Heart right ventricle (tissue), 16 donors: ENCODE results near the gene HOXB6. TPM values are rescaled to one million over a fixed set of nuclear protein-coding genes. Genes with fewer than 3 reads are reported as not detected.

Experiments used
- ATAC-seq, 8 donors: fragments of 200-7000 bp; cut with Tn5 transposase; one replicate each; pipeline ENCODE4 v1.9.1; 2020; ENCODE audit warnings: mild to moderate bottlenecking in 8 of 8, moderate library complexity in 8 of 8, moderate number of reproducible peaks in 1 of 8
- DNase-seq, 2 donors: peaks; one replicate each; pipeline ENCODE4 v3.0.0-alpha.2; 2020
- H3K27ac ChIP-seq, 10 donors: fragments of 200-600 bp; sonication (generic) in 2 of 10; one replicate each; pipeline versions ENCODE4 v1.5.0 to v1.8.0; 2020 to 2022; ENCODE audit warnings: mild to moderate bottlenecking in 3 of 10
- H3K27me3 ChIP-seq, 7 donors: fragments of 200-600 bp; one replicate each; pipeline ENCODE4 v1.8.0; 2021 to 2022; ENCODE audit warnings: mild to moderate bottlenecking in 2 of 7
- H3K36me3 ChIP-seq, 9 donors: fragments of 200-600 bp; sonication (generic) in 1 of 9; one replicate each; pipeline versions ENCODE4 v1.5.0 to v1.8.0; 2020 to 2022; ENCODE audit warnings: mild to moderate bottlenecking in 2 of 9
- H3K4me1 ChIP-seq, 9 donors: fragments of 200-600 bp; sonication (generic) in 1 of 9; one replicate each; pipeline versions ENCODE4 v1.5.0 to v1.8.0; 2020 to 2022; ENCODE audit warnings: mild to moderate bottlenecking in 4 of 9
- H3K4me3 ChIP-seq, 10 donors: fragments of 200-600 bp; sonication (generic) in 2 of 10; one replicate each; pipeline versions ENCODE4 v1.5.0 to v1.8.0; 2020 to 2022; ENCODE audit warnings: mild to moderate bottlenecking in 7 of 10, moderate library complexity in 2 of 10
- H3K9me3 ChIP-seq, 11 donors: fragments of 200-600 bp in 10 of 11; sonication (generic) in 2 of 11; one replicate each; pipeline versions ENCODE4 v1.5.0 to v1.8.0; 2013 to 2022; ENCODE audit warnings: mild to moderate bottlenecking in 2 of 11, control low read depth in 1 of 11, moderate library complexity in 1 of 11
- CTCF ChIP-seq, 9 donors: fragments of 200-600 bp; sonication (generic) in 2 of 9; IDR thresholded peaks; one replicate each; pipeline versions ENCODE4 v1.5.0 to v1.8.0; 2021 to 2022; ENCODE audit warnings: antibody characterized with exemption in 9 of 9, mild to moderate bottlenecking in 5 of 9, moderate library complexity in 1 of 9
- WGBS, 2 donors: extraction: QIAGEN DNeasy Blood & Tissue Kit; methylation state at CpG; one replicate each; pipeline ENCODE4 v1.1.7; 2013; ENCODE audit warnings: inconsistent platforms in 1 of 2; 5-methylcytosine and 5-hydroxymethylcytosine counted together
- intact Hi-C, 10 donors: fragments of 100-400 bp; cut with DNase I; formaldehyde crosslinking; loops; one replicate each; pipeline versions ENCODE4 v1.11.1 to v1.14.2; 2022
- polyA plus RNA-seq, 2 donors: library from polyadenylated mRNA; stranded (reverse); fragments of 200-250 nt; gene quantifications; one replicate each; pipeline ENCODE4 v1.2.3, GENCODE V29; 2013
- total RNA-seq, 10 donors: library from RNA; stranded (reverse); fragmentation: NEBNext Ultra II Directional in 3 of 10; extraction: Animal tissue kit (Norgen Biotek cat#: 25700) in 3 of 10; gene quantifications; one replicate each; pipeline versions ENCODE4 v1.2.1 to v1.2.4, GENCODE V29; 2021 to 2023
- donor health status: Arrhythmogenic right ventricular cardiomyopathy.
- donor health status: ischemic (EF 13 %, LVEDD 7.1; RV severe dilation, severe dysfunction).
- donor health status: healthy with polysubstance abuse.
- donor health status: DM: no; HTN: yes; CAD: no.
- donor health status: DM: no; HTN: no; CAD: no.
- donor health status: ischemic (EF 25% LVEDD 6.9; RV normal size, moderate dysfunction).
- donor health status: ischemic (EF 25% LVEDD 5.7; RV mildly dilated, moderate dysfunction).
- donor health status: healthy.
- donor health status: DM: yes; HTN: yes; CAD: no.
- donor health status: Ischemic cardiomyopathy.
- donor health status: ischemic (EF 35%, LVEDD 5.7; RV mildly dilated, moderate dysfunction).
- donor health status: nonischemic (EF 11% LVEDD 7.7; RV severe dilation, severe dysfunction).
- donor health status: DM: yes; HTN: yes; CAD: no.
- donor health status: PGD.
- donor health status: ischemic (EF 29% LVEDD 5.4; RV normal size, mild dysfunction).
- donor health status: nonischemic (EF 23%, LVEDD 6.1; RV moderate dilation, normal function).

HOXB6 gene
- total and polyA plus RNA-seq, 12 donors = 0.14 to 1.2 (median 0.41) TPM; not detected in 2

DNA sequence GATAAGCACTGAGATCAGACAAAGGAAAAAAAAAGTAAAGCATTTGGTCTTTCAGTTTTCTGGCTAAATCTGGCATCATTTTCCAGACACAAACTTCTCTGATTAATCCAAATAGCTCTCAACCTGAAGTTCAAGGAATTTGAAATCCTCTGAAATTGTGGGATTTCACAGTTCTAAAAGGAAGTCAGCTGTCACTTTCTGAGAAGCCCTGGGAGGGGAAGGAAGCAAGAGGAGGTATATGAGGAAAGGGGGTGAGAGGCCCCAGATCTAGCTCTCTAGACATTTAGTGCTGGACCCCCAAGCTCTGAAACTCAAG is 38.9 kb upstream of the HOXB6 start:
- no peak for TF ChIP-seq CTCF (IDR thresholded peaks at IDR 0.05)
- no peak for DNase-seq
- no peak overlapping the region for H3K27ac ChIP-seq
- H3K4me1 ChIP-seq = peaks cover 0 to 20% (median 4%) of the 10 kb centered on the region in 9 donors
- ATAC-seq = no peak
- H3K27me3 ChIP-seq = peaks cover 44 to 100% (median 100%) of the 10 kb centered on the region in 7 donors
- intact Hi-C loops = no loop called here
- H3K4me3 ChIP-seq = no peak overlapping the region
- H3K9me3 ChIP-seq = no peaks in the 10 kb centered on the region
- no peaks in the 10 kb centered on the region for H3K36me3 ChIP-seq

GRCh38 chr17:48642843-48643696 is 38.3 kb upstream of the HOXB6 start:
- Histone ChIP-seq H3K27me3 (peaks cover 44 to 100% (median 100%) of the 10 kb centered on the region in 7 donors), H3K9me3 (no peaks in the 10 kb centered on the region), H3K4me1 (peaks cover 0 to 20% (median 4%) of the 10 kb centered on the region in 9 donors), H3K36me3 (no peaks in the 10 kb centered on the region), H3K27ac (no peak overlapping the region), H3K4me3 (no peak overlapping the region)
- WGBS, 2 donors = 16 to 24% methylated on average over 23 of the region's 23 CpGs
- ATAC-seq (no peak), DNase-seq (no peak)
- intact Hi-C loops = no loop called here
- no peak for TF ChIP-seq CTCF (IDR thresholded peaks at IDR 0.05)

DNA sequence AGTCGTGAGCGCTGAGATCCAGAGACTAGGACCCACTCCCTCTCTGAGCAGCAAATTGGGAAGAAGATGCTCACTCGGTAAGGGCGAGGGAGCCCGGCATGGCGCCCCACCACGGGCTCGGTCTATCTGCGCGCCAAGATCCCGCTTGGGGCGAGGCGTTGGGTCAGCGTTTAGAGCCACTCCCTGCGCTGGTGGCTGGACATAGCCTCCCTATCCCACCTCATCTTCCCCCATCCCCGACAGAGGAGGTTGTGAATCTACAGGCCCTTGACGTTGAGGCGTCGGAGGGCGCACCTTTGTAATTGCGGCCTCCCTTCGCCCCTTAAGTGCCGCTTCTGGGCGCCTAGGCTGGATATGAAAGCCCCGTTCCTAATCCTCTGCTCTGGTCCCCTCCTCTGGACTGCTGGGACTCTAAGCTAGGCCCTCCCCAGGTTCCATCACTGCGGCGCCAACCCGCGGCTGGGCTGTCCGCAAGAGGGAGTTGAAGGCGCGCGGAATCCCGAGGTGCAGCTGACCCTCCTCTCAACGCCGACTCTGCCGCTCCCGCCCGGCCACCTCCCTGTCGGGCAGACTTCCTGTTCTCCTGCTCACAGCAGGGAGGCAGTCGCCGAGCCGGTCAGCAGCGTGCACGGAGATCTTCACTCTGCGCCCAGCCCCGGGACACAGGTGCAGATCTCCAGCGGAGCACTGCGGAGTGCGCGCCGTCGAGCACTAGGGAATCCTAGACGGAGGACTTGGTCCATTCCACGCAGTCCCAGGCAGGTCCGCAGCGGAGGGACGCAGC is 37.5 kb upstream of the HOXB6 start:
- DNase-seq = no peak
- 3 to 6% methylated on average over 58 of the region's 58 CpGs for WGBS, 2 donors
- H3K27me3 ChIP-seq = peaks cover 44 to 100% (median 100%) of the 10 kb centered on the region in 7 donors

More for the DNA sequence above, 37.5 kb upstream of the HOXB6 start:
- no peak overlapping the region for H3K27ac ChIP-seq
- peaks cover 0 to 13% (median 3%) of the 10 kb centered on the region in 9 donors for H3K4me1 ChIP-seq
- no peak overlapping the region for H3K4me3 ChIP-seq
- H3K9me3 ChIP-seq = no peaks in the 10 kb centered on the region
- ATAC-seq = no peak
- no peak for TF ChIP-seq CTCF (IDR thresholded peaks at IDR 0.05)
- intact Hi-C loops = no loop called here
- no peaks in the 10 kb centered on the region for H3K36me3 ChIP-seq
